HL-60 (cell line): ENCODE measurements around the gene CTSH.
"Not testable (repeated sequence)": the region's sequence is repeated elsewhere in the genome, so short reads cannot be mapped to it uniquely, and the experiment has no call there.

Experiments used
- DNase-seq, 2 experiments: peaks; one replicate each; pipeline ENCODE4 v3.0.0-alpha.2; 2010 to 2020; ENCODE audit warnings: low read depth in 1 of 2, low spot score in 1 of 2
- H3K27ac ChIP-seq: fragments of 250-450 bp; sonication (Bioruptor Pico); replicated peaks from 2 replicates; pipeline ENCODE4 v1.5.1; 2020; ENCODE audit warnings: mild to moderate bottlenecking, moderate library complexity
- H3K27me3 ChIP-seq: fragments of 250-450 bp; sonication (Bioruptor Pico); 2 replicates; pipeline ENCODE4 v1.5.1; 2021; ENCODE audit warnings: mild to moderate bottlenecking, moderate library complexity; ENCODE audit not compliant: insufficient read depth, poor library complexity, severe bottlenecking
- H3K4me3 ChIP-seq: replicated peaks from 2 replicates; pipeline ENCODE4 v1.5.1; 2011; ENCODE audit warnings: mild to moderate bottlenecking, control low read depth, low read length; ENCODE audit not compliant: insufficient read depth
- CTCF ChIP-seq: IDR thresholded peaks from one replicate; pipeline ENCODE4 v1.5.1; 2011; ENCODE audit warnings: low read length, control low read depth, inconsistent platforms; ENCODE audit not compliant: insufficient read depth
- GABPA ChIP-seq: IDR thresholded peaks from 2 replicates; pipeline ENCODE4 v1.6.1; 2012; ENCODE audit warnings: low read depth
- POLR2AphosphoS5 ChIP-seq: IDR thresholded peaks from 2 replicates; pipeline ENCODE4 v1.6.1; 2012; ENCODE audit warnings: low read depth
- REST ChIP-seq: IDR thresholded peaks from 2 replicates; pipeline ENCODE4 v1.6.1; 2012; ENCODE audit warnings: low read depth; ENCODE audit not compliant: insufficient replicate concordance
- SPI1 ChIP-seq: IDR thresholded peaks from 2 replicates; pipeline ENCODE4 v1.6.1; 2012; ENCODE audit warnings: low read depth, mild to moderate bottlenecking, borderline replicate concordance

The CTSH gene

GRCh38 chr15:78909160-78909695 is 35.6 kb downstream of the CTSH start:
- TF ChIP-seq POLR2AphosphoS5: no peak; the same call in 1 of the 2 replicates

GRCh38 chr15:78907577-78907976 is 37.3 kb downstream of the CTSH start:
- TF ChIP-seq REST: no peak
- no peak for TF ChIP-seq SPI1
- TF ChIP-seq POLR2AphosphoS5: no peak; the same call in 1 of the 2 replicates
- no peak for TF ChIP-seq GABPA
- no peaks in the 10 kb centered on the region for H3K27me3 ChIP-seq
- H3K27ac ChIP-seq: no peak overlapping the region
- no peak for DNase-seq
- no peak overlapping the region for H3K4me3 ChIP-seq

More at GRCh38 chr15:78909160-78909695, 35.6 kb downstream of the CTSH start:
- Histone ChIP-seq H3K27ac (no peak overlapping the region), H3K4me3 (no peak overlapping the region), H3K27me3 (no peaks in the 10 kb centered on the region)
- no peak for DNase-seq

- DNase-seq: no peak
- no peaks in the 10 kb centered on the region for H3K27me3 ChIP-seq
- no peak overlapping the region for H3K4me3 ChIP-seq
- TF ChIP-seq REST (no peak), SPI1 (no peak), POLR2AphosphoS5 (no peak), CTCF (no peak), GABPA (no peak)
- H3K27ac ChIP-seq: no peak overlapping the region
Observed at GRCh38 chr15:78906316-78906620, 38.6 kb downstream of the CTSH start.

GRCh38 chr15:78904599-78905358 is 40.1 kb downstream of the CTSH start:
- Histone ChIP-seq H3K27ac (no peak overlapping the region), H3K27me3 (no peaks in the 10 kb centered on the region), H3K4me3 (no peak overlapping the region)
- DNase-seq: no peak
- no peak for TF ChIP-seq SPI1
- TF ChIP-seq CTCF: no peak

- not testable (repeated sequence) for DNase-seq, H3K4me3 ChIP-seq, H3K27me3 ChIP-seq, H3K27ac ChIP-seq
Observed at GRCh38 chr15:78902281-78903032, 42.4 kb downstream of the CTSH start.

GRCh38 chr15:78900819-78901533 is 43.9 kb downstream of the CTSH start:
- not testable (repeated sequence) for DNase-seq

More at GRCh38 chr15:78900819-78901533, 43.9 kb downstream of the CTSH start:
- H3K27me3 ChIP-seq, H3K4me3 ChIP-seq, H3K27ac ChIP-seq: not testable (repeated sequence)
